CD4-positive, alpha-beta T cell treated with Interleukin-10 for 1 hour (primary cell): ENCODE measurements around the gene PCGF3.
"Not testable (repeated sequence)": the region's sequence is repeated elsewhere in the genome, so short reads cannot be mapped to it uniquely, and the experiment has no call there.

Experiments used
- DNase-seq: peaks from one replicate; pipeline ENCODE4 v3.0.0-alpha.2; 2020

PCGF3 gene

DNA sequence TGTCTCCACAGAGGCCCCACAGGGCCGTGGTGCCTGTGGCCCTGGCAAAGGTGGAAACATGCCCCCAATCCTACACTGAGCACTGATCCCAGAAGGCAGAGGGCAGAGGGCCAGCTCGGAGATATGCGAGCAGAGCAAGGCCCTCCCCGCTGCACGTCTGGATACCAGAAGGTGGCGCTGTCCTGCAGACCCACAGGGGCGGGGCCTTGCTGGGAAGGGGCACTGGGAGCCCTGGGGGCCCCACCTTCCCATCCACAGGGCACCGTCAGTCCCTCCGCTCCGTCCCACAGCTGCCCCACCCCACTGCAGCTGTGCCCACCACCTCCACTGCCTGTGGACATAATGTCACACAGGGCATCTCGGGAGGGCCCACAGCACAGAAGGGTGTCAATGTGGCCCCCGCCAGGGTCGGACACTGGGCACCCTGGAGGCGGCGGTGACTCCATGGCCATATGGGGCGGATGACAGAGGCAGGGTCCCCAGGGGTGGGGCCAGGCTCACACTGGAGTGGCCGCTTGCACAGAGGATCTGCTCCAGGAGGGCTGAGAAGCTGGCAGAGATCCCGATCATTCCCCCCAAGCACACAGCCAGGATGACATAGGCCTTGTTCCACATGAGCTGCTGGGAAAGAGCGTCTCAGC is 21.5 kb upstream of the PCGF3 start:
- peak; percentile 46 for DNase-seq

DNA sequence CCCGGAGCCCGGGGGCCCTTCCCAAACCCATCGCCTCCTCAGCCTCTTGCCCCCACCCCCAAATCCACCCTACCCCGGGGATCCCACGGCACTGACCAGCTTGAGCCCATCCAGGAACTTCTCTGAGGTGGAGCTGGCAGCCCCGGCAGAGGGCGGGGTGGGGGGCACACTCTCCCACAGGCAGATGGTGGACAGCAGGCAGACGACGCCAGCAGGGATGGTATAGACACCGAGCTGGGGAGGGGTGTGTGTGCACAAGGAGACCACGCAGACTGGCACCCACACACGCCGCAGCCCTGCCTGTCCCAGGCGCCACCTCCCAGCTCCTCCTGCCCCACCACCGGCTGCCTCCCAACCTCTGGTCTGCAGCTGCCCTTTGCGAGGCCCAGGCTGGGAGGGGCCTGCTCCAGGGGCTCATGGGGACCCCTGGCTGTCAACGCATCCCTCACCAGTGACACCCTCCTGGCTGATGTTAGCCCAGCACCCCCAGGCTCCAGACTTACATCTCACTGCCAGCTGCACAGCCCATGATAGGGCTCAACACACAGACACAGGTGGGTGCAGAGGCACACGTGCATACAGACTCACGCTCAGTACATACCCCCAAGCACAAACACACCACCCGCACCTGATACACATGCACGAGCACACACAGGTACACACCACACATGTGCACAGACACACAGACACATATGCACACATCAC is 20.9 kb upstream of the PCGF3 start:
- no peak for DNase-seq

DNA sequence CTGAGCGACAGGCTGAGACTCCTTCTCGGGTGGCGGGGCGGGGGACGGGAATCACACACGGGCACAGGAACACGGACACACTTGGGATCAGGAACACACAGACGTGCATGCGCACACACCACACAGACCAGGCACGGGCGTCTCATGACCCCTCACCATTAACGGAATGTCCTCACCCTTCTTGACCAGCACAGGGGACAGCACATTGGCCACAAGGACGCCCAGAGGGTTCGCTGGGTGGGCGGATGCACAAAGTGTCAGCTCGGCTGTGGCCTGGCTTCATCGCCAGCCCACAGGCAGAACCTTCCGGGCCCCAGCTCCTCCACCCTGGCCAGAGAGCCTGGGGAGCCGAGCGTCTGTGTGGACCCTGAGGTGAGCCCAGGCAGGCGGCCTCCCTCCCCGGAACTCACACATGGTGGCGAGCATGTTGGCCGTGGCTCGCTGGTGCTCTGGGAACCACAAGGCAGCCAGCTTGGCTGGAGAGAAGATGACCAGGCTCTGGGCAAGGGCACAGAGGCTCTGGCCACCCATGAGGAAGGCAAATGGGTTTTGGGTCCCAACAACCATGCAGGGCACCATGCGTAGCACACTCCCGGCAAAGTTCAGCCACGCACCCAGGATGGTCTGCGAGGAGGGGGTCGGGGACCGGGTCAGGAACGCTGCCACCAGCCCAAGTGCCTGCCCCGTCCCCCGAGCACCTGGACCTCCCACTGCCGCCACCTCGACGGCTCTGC is 19.8 kb upstream of the PCGF3 start:
- no peak for DNase-seq

DNA sequence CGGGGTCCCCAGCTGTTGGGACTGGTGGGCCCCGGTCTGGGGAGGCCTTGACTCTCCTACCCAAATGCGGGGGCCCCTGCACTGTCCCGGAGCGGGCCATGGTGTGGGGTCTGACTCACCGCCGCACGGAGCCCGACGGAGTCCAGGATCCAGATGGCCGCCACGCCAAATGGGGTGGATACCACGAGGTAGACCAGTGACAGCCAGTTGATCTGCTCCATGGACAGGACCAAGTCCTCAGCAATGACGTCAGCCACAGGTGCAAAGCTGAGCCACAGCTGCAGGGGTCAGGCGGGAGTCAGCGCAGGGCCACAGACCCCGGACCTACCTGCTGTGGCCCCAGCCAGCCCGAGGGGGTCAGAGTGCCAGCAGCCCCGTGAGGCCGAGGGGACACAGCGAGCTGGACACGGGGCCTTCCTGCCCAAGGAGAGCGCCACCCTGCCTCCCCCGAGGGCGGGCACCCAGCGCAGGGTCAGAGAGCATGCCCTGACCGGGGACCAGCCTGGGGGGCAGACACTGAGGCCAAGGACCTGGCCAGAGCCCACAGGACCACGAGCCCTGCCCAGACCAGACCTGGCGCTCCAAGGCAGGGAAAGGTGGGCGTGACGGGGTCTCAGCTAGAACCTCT is 19.1 kb upstream of the PCGF3 start:
- DNase-seq: no peak

GRCh38 chr4:687048-687970 is 18.3 kb upstream of the PCGF3 start:
- no peak for DNase-seq

DNA sequence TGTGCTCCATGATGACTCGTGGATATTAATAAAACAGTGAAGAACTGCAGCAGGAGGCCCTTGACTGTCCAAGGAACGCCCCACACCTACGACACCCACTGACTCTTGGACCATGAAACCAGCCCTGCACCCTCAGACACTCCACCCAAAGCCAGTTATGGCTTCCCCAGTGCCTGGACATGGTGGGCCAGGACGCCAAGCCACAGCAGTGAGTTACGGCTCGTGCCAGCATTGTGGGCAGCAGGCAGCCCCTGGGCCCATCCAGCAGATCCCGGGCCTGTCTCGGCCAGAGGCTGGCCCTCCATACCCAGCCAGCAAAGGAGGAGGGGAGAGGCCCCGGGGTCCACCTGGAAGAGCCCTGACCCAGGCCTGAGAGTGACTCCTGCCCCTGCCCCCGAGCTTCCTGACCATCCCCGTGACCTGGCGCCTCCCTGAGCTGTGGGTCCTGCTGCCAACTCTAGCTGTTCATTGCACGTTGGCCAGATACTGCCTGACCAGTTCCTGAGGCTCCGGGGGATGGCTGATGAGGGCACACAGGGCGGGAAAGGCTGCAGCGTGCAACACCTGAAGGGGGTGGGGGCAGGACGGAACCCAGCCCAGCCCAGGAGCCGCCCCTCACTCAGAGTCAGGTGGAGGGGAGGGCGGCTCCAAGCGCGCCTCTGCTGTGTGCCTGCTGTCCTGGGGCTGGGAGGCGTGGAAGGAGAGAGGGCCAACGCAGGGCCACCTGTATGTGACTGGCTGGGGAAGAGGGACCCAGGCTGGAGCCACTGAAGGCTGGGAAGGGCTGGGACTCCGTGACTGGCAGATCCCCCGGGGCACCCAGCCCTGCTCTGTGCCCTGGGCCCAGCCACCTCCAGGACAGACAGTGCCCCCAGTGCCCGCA is 17.4 kb upstream of the PCGF3 start:
- DNase-seq: no peak

GRCh38 chr4:688854-689681 is 16.6 kb upstream of the PCGF3 start, which contains the start of gene SLC49A3:
SLC49A3 (minus strand) TSS chr4:689151; CDS start chr4:689127, 24 bp downstream.
- DNase-seq: no peak

DNA sequence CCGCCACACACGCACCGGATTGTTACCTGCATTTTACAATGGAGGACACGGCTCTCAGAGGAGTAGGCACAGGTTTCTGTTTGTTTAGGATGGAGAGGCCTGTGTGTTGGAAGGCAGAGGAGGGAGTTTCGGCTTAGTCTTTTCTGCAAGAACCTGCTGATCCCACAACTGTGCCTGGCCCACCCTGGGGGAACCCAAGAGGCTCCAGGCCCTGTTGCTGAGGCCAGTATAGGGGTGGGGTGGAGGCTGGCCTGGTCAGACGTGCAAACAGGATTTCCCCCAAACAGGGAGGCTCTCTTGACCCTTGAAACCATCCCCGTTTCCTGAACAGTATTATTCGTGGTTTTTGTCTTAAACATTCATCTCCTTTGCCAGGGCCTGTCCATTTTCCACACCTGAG is 15.9 kb upstream of the PCGF3 start:
- no peak for DNase-seq

GRCh38 chr4:692771-693554 is 12.7 kb upstream of the PCGF3 start:
- no peak for DNase-seq

DNA sequence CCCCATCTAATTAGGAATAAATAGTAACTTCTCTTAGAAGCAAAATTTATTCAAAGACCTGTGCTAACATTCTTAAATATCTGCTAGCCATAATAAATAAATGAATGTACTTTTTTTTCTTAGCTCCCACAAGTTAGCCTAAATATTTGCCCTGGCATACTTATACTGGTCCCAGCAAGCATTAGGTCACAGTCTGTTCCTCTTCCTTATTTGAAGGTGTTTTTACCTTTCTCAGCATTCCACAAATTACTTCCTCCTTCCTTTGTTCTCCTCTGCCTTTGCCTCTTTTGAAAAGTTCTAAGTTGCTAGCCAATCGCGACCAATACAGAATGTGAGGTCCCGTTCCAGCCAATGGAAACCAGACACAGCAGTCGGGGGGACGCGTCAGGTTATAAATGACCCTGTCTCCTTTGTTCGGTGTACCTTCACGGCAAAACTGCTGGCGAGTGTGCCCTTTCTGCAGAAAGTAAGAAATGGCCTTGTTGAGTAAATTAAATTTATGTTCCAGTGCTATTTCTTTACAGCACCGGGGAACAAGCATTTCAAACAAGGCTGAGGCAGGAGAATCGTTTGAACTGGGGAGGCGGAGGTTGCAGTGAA is 11.2 kb upstream of the PCGF3 start:
- not testable (repeated sequence) for DNase-seq

DNA sequence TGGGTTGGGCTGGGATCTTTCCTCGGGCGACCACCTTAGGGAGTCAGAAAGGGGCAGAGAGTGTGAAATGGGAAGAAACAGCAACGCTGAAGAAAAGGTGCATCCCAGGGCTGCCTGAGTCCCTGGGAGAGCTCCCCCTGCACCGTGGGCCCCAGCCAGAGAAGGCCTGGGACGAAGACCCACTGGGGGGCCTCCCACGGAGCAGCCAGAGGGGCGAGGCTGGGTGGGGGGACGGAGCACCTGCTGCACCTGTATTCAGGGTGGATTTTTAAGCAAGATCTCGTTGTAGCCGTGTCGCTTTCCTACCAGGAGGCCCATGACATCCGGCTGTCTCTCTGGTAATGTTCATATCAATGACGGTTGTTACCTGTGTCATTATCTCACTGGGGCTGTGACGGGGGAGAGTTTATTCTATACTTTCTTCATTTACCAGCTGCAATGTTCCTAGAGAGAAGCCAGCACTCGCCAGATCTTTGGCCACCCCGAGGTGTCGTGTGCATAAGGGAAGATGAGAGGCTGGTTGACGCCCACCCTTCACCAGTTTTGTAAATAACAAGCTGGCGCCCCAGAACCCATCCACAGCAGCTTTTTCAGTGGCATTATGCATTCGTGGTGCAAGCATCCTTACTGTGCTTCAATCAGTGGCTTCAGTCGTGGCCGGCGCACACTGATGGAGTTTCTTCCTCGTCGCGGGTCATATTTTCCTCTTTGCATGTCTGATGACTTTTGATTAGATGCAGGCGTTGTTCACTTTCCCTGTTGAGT is 5.6 kb upstream of the PCGF3 start:
- DNase-seq: no peak

DNA sequence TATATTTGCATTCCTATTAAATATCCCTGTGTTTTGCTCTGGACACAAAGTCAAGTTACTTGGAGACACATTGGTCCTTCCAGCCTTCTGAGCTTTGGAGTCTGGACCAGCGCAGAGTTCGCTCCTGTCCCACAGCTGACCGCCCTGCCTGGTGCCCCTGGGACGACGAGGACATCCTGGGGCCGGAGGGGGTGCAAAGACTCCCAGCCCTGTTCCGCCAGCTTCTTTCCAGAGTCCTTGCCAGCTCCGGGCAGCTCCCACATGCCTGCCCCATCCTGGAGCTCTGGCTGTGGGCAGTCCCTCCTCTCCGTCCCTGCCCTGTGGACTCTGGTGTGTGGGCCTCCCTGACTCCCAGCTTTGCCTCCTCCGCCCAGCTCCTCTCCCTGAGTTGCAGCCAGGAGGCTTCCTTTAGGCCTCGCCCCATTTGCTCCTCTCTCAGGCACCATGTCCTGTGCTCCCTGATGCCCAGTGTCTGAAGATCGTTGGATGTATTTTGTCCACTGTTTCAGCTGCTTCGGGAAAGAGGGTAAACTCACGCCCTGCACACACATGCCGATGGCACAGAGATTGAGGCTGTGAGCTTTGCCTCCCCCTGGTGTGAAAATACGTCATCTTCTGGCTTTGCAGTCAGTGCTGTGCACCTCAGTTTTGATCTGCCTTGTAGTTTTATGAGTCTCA is 4.9 kb upstream of the PCGF3 start:
- no peak for DNase-seq

DNA sequence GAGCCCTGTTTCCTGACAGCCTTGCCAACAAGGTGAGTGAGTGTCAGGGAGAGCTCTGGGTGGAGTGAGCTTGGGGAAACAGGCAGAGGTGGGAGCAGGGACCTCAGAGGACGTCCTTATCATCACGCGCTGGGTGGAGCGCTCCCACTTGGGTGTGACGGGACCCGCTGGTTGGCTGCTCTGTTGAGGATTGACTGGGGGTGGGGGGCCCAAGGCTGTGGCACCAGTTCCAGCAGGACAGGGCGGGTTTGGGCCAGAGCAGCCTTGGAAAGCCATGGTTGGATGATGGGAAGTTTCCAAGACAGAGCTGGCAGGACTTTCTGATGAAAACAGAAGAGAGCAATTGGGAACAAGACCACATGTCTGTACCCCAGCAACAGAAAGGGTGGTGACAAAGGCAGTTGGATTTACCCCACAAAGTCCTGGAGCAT is 3.0 kb upstream of the PCGF3 start:
- no peak for DNase-seq

DNA sequence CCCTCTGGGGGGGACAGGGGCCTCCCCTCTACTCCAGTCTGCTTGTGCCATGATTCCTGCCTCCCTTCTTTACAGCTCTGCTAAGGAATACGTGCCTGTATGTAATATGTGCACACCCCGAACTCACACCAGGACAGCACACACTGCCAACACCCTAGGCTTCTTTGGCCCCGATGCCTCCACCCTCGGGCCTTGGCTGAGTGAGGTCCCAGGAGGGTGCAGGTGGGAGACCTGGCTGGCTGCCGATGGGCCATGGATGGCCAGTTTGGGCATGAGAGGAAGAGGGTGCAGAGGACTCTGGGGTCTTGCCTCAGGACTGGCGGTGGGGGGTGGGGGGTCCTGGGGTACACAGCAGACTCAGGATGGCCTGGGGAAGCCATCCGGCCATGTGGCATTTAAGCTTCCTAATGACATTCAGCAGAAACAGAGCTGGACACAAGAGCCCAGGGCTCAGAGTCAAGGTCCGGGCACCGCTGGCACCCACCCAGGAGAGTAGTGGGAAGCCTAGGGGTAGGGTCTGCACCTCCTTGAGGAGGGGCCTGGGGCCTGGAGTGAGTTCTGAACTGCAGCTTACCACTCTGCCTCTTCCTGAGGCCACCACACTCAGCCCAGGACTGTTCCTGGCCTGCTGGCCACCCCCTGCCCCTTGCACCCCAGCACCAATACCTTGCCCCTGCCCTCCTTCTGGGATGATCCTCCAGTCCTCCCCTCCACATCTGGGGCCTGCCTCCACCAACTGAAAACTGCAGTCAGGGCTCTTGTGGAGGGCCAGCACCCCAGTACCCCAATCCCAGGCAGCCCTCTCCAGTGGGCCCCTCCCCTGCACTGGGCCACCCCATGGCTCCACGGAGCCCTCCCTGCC is 2.1 kb upstream of the PCGF3 start:
- DNase-seq: no peak

DNA sequence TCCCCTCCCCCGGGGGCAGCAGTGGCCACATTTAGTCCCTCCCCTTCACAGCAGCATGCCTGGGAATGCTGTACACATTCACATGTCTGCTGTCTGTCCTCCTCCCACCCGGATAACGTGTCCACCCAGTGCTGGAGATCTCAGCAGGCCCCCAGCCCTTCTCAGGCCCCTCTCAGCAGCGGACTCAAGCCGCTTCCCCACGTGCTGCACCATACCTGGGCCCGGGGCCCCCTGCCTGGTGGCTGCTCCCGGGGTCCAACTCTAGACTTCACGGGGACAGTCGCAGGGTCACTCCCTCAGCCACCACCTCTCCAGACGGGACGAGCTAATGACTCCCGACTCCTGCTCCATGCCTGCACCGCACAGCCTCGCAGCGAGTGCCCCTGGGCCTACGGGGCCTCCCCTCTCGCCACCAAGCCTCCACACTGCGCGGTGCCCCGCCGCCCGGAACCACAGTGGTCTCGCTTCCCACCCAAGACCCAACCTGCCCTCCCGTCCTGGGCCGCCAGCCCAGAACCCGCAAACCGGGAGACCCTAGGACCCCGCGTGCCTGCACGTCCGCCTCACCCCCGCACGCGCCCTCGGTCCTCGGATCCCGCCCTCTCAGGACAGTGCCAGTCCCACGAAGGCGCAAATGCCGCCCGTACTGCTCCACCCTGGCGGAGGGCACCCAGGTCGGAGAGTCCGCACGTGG is 1.3 kb upstream of the PCGF3 start:
- no peak for DNase-seq

- DNase-seq: no peak
Observed at GRCh38 chr4:704971-705277, 708 bp upstream of the PCGF3 start.
